WTC11 (cell line): ENCODE data around the gene LIPT1. TPM values are rescaled to one million over a fixed set of nuclear protein-coding genes. Genes with fewer than 3 reads are reported as not detected.
A peak's percentile ranks its signal among the peaks of the same experiment; 100 is the strongest.

ENCODE experiments used
- ATAC-seq: fragments of 200-7000 bp; cut with Tn5 transposase; 2 replicates; pipeline ENCODE4 v1.10.0; 2021; ENCODE audit warnings: mild to moderate bottlenecking, moderate library complexity
- CTCF ChIA-PET: fragments of 300-600 bp; sonication (Branson Sonifier 250); formaldehyde crosslinking; loops from one replicate; lab custom pipeline; 2021; ENCODE audit warnings: antibody characterized with exemption; lab: Charles Lee
- POLR2A ChIA-PET: fragments of 350-600 bp; sonication (Branson Sonifier 250); formaldehyde crosslinking; loops from one replicate; lab custom pipeline; 2021; ENCODE audit warnings: antibody characterized with exemption; lab: Charles Lee
- DNase-seq: peaks from one replicate; pipeline ENCODE4 v3.0.0; 2021; ENCODE audit warnings: low spot score
- H3K27ac Mint-ChIP-seq: 2 replicates; pipeline ENCODE4 v1.8.0; 2021; ENCODE audit warnings: mixed read lengths
- H3K27me3 Mint-ChIP-seq: 2 replicates; pipeline ENCODE4 v1.8.0; 2021; ENCODE audit warnings: low read depth, mild to moderate bottlenecking, moderate library complexity, mixed read lengths
- H3K36me3 Mint-ChIP-seq: 2 replicates; pipeline ENCODE4 v1.8.0; 2021; ENCODE audit warnings: mixed read lengths
- H3K4me1 Mint-ChIP-seq: 2 replicates; pipeline ENCODE4 v1.8.0; 2022; ENCODE audit warnings: mixed read lengths
- H3K4me3 Mint-ChIP-seq: 2 replicates; pipeline ENCODE4 v1.8.0; 2021; ENCODE audit warnings: mild to moderate bottlenecking, moderate library complexity, mixed read lengths
- H3K9me3 Mint-ChIP-seq: 2 replicates; pipeline ENCODE4 v1.8.0; 2021; ENCODE audit warnings: mixed read lengths
- ARID4B ChIP-seq: sonication (generic); formaldehyde crosslinking; IDR thresholded peaks from 2 replicates; pipeline ENCODE4 v1.8.0; 2023; ENCODE audit warnings: missing genetic modification reagents, mild to moderate bottlenecking, borderline replicate concordance
- E2F4 ChIP-seq: sonication (generic); formaldehyde crosslinking; IDR thresholded peaks from 2 replicates; pipeline ENCODE4 v1.8.1; 2022; ENCODE audit warnings: low read depth, mild to moderate bottlenecking, moderate library complexity, missing genetic modification reagents, borderline replicate concordance
- ESRRA ChIP-seq: sonication (generic); formaldehyde crosslinking; IDR thresholded peaks from 2 replicates; pipeline ENCODE4 v1.8.1; 2022; ENCODE audit warnings: mild to moderate bottlenecking, missing genetic modification reagents, borderline replicate concordance
- GABPB1 ChIP-seq: sonication (generic); formaldehyde crosslinking; IDR thresholded peaks from 2 replicates; pipeline ENCODE4 v1.8.1; 2023; ENCODE audit warnings: mild to moderate bottlenecking, missing genetic modification reagents
- MAX ChIP-seq: sonication (generic); formaldehyde crosslinking; IDR thresholded peaks from 2 replicates; pipeline ENCODE4 v1.8.0; 2022; ENCODE audit warnings: mild to moderate bottlenecking, missing genetic modification reagents
- MYBL2 ChIP-seq: sonication (generic); formaldehyde crosslinking; IDR thresholded peaks from 2 replicates; pipeline ENCODE4 v1.8.1; 2023; ENCODE audit warnings: mild to moderate bottlenecking, moderate library complexity, missing genetic modification reagents
- NR3C1 ChIP-seq: sonication (generic); formaldehyde crosslinking; conservative IDR thresholded peaks from 2 replicates; pipeline ENCODE4 v1.8.1; 2023; ENCODE audit warnings: low read depth, mild to moderate bottlenecking, missing genetic modification reagents
- SMAD3 ChIP-seq: sonication (generic); formaldehyde crosslinking; IDR thresholded peaks from 2 replicates; pipeline ENCODE4 v1.8.0; 2022; ENCODE audit warnings: missing genetic modification reagents, mild to moderate bottlenecking, borderline replicate concordance
- SOX15 ChIP-seq: fragments of 250-450 bp; sonication (Bioruptor Pico); IDR thresholded peaks from 2 replicates; pipeline ENCODE4 v1.9.0; 2021; ENCODE audit warnings: mild to moderate bottlenecking
- SP1 ChIP-seq: sonication (generic); formaldehyde crosslinking; conservative IDR thresholded peaks from 2 replicates; pipeline ENCODE4 v1.8.1; 2022; ENCODE audit warnings: missing genetic modification reagents
- USF1 ChIP-seq: sonication (generic); formaldehyde crosslinking; IDR thresholded peaks from 2 replicates; pipeline ENCODE4 v1.8.0; 2022; ENCODE audit warnings: mild to moderate bottlenecking, missing genetic modification reagents
- ZSCAN18 ChIP-seq: fragments of 250-450 bp; sonication (Bioruptor Pico); IDR thresholded peaks from 2 replicates; pipeline ENCODE4 v2.1.2; 2022; ENCODE audit warnings: mild to moderate bottlenecking, moderate library complexity
- total RNA-seq: library from RNA; stranded (reverse); gene quantifications from 3 replicates; pipeline ENCODE4 v1.2.3, GENCODE V29; 2021
- TF ChIP-seq, protein P1 (sequence below): sonication (generic); formaldehyde crosslinking; IDR thresholded peaks from 2 replicates; pipeline ENCODE4 v1.8.1; 2023; ENCODE audit warnings: mild to moderate bottlenecking, missing genetic modification reagents
- TF ChIP-seq, protein P2 (sequence below): sonication (generic); formaldehyde crosslinking; IDR thresholded peaks from 2 replicates; pipeline ENCODE4 v1.8.1; 2022; ENCODE audit warnings: mild to moderate bottlenecking, moderate library complexity, missing genetic modification reagents
- TF ChIP-seq, protein P3 (sequence below): sonication (generic); formaldehyde crosslinking; conservative IDR thresholded peaks from 2 replicates; pipeline ENCODE4 v1.8.1; 2023; ENCODE audit warnings: mild to moderate bottlenecking, low read depth, missing genetic modification reagents, moderate library complexity
- TF ChIP-seq, protein P4 (sequence below): sonication (generic); formaldehyde crosslinking; IDR thresholded peaks from 2 replicates; pipeline ENCODE4 v1.8.0; 2023; ENCODE audit warnings: mild to moderate bottlenecking, missing genetic modification reagents

Gene LIPT1
- total RNA-seq, 1 experiment from 2014 or later: 9.7 TPM

DNA sequence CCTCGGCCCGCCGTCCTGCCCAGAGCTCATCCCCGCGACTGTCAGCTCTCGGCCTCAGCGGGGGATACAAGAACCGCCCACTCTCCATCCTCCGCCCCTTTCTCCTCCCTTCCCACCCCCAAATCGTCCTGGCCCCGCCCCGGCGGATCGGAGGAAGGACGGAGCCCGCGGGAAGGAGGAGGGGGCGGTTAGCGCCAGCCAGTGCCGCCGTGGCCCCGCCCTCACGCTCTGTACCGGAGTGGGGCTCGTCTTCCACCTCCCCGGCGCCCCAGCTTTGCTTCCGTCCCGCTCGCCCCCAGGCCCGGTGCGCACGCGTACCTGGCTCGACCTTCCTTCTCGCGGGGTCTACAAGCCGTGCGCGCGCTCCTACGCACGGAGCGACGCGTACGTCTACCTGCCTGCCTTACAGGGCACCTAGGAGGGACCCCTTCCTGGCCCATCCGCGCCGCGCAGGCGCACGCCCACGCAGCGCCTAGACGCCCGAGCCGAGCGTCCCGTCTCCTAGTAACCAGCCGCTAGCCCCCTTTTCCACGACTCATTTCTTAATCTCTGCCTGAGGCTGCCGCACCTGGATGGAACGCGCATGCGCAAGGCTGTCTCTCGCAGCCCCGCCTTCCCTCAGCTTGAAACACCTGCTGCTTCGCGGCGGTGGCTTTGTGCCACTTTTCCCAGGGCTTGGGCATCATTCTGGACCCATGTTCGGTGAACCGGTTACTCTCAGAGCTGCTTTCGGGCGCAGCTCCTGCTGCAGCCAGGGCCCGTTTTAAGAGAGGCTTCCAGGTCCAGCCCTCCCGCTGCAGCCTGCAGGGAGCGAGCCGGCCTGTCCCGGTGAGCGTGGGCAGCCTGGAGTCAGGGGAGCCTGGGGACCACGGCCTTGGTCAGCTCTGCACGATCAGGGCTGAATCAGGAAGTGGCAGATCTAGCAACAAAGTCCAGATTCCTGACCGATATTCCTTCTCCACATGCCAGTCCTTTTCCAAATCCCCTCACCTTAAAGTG, 13.4 kb upstream of the LIPT1 start, which contains the start of gene C2orf15:
TSS of gene C2orf15 (plus strand) at position 598 of the 999 bp plus-strand sequence. CDS start 8,852 bp downstream, outside the sequence.
- Mint-ChIP-seq H3K4me3 (peak within 1 kb of the TSS; percentile 93), H3K27me3 (peaks cover 11% of the 10 kb centered on the region), H3K4me1 (peaks cover 16% of the 10 kb centered on the region), H3K27ac (peak within 1 kb of the TSS; percentile 99), H3K9me3 (peaks cover 21% of the 10 kb centered on the region), H3K36me3 (peaks cover 28% of the 10 kb centered on the region)
- ChIA-PET POLR2A (interaction anchor here (0.6 to 2.3 kb wide), 5 partner anchors 13 to 1492 kb away, joined by 4 to 18 read pairs (median 9); partner anchors contain the start of genes EIF5B, LIPT1, MITD1 and MRPL30), CTCF (interaction anchor here (0.8 to 2.2 kb wide), 9 partner anchors 14 to 507 kb away, joined by 3 to 9 read pairs (median 4); partner anchors contain the start of genes LIPT1 and TSGA10)
- ATAC-seq: peak; percentile 91
- DNase-seq: peak; percentile 97
- TF ChIP-seq ESRRA (CRISPR knock-in tag) (peak; percentile 69), USF1 (CRISPR knock-in tag) (peak; percentile 18; the same call in 1 of the 2 replicates), MAX (CRISPR knock-in tag) (peak; percentile 63), SOX15 (no peak), NR3C1 (CRISPR knock-in tag) (no peak), MYBL2 (peak; percentile 55; the same call in 1 of the 2 replicates), GABPB1 (peak; percentile 32), E2F4 (peak; percentile 57; the same call in 1 of the 2 replicates), SMAD3 (peak; percentile 29; the same call in 1 of the 2 replicates), SP1 (CRISPR knock-in tag) (peak; percentile 86; the same call in 1 of the 2 replicates), ZSCAN18 (CRISPR knock-in tag) (no peak), ARID4B (CRISPR knock-in tag) (peak; percentile 20; the same call in 1 of the 2 replicates)
- TF ChIP-seq, protein P1, sequence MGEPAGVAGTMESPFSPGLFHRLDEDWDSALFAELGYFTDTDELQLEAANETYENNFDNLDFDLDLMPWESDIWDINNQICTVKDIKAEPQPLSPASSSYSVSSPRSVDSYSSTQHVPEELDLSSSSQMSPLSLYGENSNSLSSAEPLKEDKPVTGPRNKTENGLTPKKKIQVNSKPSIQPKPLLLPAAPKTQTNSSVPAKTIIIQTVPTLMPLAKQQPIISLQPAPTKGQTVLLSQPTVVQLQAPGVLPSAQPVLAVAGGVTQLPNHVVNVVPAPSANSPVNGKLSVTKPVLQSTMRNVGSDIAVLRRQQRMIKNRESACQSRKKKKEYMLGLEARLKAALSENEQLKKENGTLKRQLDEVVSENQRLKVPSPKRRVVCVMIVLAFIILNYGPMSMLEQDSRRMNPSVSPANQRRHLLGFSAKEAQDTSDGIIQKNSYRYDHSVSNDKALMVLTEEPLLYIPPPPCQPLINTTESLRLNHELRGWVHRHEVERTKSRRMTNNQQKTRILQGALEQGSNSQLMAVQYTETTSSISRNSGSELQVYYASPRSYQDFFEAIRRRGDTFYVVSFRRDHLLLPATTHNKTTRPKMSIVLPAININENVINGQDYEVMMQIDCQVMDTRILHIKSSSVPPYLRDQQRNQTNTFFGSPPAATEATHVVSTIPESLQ (CRISPR knock-in tag): no peak
- TF ChIP-seq, protein P2, sequence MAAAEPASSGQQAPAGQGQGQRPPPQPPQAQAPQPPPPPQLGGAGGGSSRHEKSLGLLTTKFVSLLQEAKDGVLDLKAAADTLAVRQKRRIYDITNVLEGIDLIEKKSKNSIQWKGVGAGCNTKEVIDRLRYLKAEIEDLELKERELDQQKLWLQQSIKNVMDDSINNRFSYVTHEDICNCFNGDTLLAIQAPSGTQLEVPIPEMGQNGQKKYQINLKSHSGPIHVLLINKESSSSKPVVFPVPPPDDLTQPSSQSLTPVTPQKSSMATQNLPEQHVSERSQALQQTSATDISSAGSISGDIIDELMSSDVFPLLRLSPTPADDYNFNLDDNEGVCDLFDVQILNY (CRISPR knock-in tag): peak; percentile 89
- TF ChIP-seq, protein P3, sequence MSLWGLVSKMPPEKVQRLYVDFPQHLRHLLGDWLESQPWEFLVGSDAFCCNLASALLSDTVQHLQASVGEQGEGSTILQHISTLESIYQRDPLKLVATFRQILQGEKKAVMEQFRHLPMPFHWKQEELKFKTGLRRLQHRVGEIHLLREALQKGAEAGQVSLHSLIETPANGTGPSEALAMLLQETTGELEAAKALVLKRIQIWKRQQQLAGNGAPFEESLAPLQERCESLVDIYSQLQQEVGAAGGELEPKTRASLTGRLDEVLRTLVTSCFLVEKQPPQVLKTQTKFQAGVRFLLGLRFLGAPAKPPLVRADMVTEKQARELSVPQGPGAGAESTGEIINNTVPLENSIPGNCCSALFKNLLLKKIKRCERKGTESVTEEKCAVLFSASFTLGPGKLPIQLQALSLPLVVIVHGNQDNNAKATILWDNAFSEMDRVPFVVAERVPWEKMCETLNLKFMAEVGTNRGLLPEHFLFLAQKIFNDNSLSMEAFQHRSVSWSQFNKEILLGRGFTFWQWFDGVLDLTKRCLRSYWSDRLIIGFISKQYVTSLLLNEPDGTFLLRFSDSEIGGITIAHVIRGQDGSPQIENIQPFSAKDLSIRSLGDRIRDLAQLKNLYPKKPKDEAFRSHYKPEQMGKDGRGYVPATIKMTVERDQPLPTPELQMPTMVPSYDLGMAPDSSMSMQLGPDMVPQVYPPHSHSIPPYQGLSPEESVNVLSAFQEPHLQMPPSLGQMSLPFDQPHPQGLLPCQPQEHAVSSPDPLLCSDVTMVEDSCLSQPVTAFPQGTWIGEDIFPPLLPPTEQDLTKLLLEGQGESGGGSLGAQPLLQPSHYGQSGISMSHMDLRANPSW (CRISPR knock-in tag): 0 out of 2 replicates have a peak, but pooled peaks have one; percentile 55
- TF ChIP-seq, protein P4, sequence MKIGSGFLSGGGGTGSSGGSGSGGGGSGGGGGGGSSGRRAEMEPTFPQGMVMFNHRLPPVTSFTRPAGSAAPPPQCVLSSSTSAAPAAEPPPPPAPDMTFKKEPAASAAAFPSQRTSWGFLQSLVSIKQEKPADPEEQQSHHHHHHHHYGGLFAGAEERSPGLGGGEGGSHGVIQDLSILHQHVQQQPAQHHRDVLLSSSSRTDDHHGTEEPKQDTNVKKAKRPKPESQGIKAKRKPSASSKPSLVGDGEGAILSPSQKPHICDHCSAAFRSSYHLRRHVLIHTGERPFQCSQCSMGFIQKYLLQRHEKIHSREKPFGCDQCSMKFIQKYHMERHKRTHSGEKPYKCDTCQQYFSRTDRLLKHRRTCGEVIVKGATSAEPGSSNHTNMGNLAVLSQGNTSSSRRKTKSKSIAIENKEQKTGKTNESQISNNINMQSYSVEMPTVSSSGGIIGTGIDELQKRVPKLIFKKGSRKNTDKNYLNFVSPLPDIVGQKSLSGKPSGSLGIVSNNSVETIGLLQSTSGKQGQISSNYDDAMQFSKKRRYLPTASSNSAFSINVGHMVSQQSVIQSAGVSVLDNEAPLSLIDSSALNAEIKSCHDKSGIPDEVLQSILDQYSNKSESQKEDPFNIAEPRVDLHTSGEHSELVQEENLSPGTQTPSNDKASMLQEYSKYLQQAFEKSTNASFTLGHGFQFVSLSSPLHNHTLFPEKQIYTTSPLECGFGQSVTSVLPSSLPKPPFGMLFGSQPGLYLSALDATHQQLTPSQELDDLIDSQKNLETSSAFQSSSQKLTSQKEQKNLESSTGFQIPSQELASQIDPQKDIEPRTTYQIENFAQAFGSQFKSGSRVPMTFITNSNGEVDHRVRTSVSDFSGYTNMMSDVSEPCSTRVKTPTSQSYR (CRISPR knock-in tag): peak; percentile 35; the same call in 1 of the 2 replicates
